ENCODE data around the gene LYST. TPM values are rescaled to one million over a fixed set of nuclear protein-coding genes. Genes with fewer than 3 reads are reported as not detected.

The LYST gene
- polyA plus RNA-seq, 1 donor (not counting 4 experiments of a cell fraction or from before 2014, with no cell fraction given), result 24.7 TPM

- TF ChIP-seq EZH2 (IDR thresholded peaks at IDR 0.05; ENCODE audit: low read length), result no peak
- TF ChIP-seq CTCF (optimal IDR thresholded peaks at IDR 0.05 in 1 of 3, IDR thresholded peaks at IDR 0.05 in 1 of 3, conservative IDR thresholded peaks at IDR 0.05 in 1 of 3; ENCODE audit: extremely low read depth in 1 of 3, insufficient read depth in 2 of 3, low read length in 3 of 3), result no peak
- Histone ChIP-seq H3K9me3 (ENCODE audit: control insufficient read depth, low read depth, low read length) (no peaks in the 10 kb centered on the region), H3K4me2 (ENCODE audit: control insufficient read depth, extremely low read depth, insufficient read depth, low read depth, low read length) (no peak overlapping the region), H3K27ac (ENCODE audit: control insufficient read depth, insufficient read depth, low read length) (no peak overlapping the region), H4K20me1 (ENCODE audit: control insufficient read depth, extremely low read depth, insufficient read depth, low read length) (no peaks in the 10 kb centered on the region), H3K79me2 (ENCODE audit: control insufficient read depth, insufficient read depth, low read length) (no peaks in the 10 kb centered on the region), H3K36me3 (ENCODE audit: control insufficient read depth in 2 of 2, extremely low read depth in 1 of 2, insufficient read depth in 2 of 2, low read length in 2 of 2) (no peaks in the 10 kb centered on the region), H3K9me1 (ENCODE audit: control insufficient read depth, extremely low read depth, insufficient read depth, low read length) (no peaks in the 10 kb centered on the region), H2AFZ (ENCODE audit: control insufficient read depth, low read length) (no peak overlapping the region), H3K4me1 (ENCODE audit: control insufficient read depth, extremely low read depth, insufficient read depth, low read length) (peaks cover 8% of the 10 kb centered on the region), H3K9ac (ENCODE audit: control insufficient read depth, extremely low read depth, insufficient read depth, low read length) (no peak overlapping the region), H3K27me3 (ENCODE audit: control insufficient read depth, extremely low read depth, insufficient read depth, low read length) (peaks cover 30% of the 10 kb centered on the region), H3K4me3 (ENCODE audit: control insufficient read depth in 2 of 3, extremely low read depth in 1 of 3, insufficient read depth in 2 of 3, low read depth in 1 of 3, low read length in 3 of 3) (no peak overlapping the region)
- no peak for DNase-seq (ENCODE audit: low read depth, low spot score)
- dilution Hi-C loops (cut with MboI; ENCODE audit: extremely low pct_ligation_motif_present, low sequenced_read_pairs), result no loop called here
- no peak for FAIRE-seq
These were observed 222.6 kb downstream of the LYST start for GRCh38 chr1:235643837-235644692.

- Histone ChIP-seq H3K36me3 (ENCODE audit: control insufficient read depth in 2 of 2, extremely low read depth in 1 of 2, insufficient read depth in 2 of 2, low read length in 2 of 2) (no peaks in the 10 kb centered on the region), H3K9ac (ENCODE audit: control insufficient read depth, extremely low read depth, insufficient read depth, low read length) (no peak overlapping the region), H3K4me1 (ENCODE audit: control insufficient read depth, extremely low read depth, insufficient read depth, low read length) (peaks cover 8% of the 10 kb centered on the region), H3K9me3 (ENCODE audit: control insufficient read depth, low read depth, low read length) (no peaks in the 10 kb centered on the region), H3K4me3 (ENCODE audit: control insufficient read depth in 2 of 3, extremely low read depth in 1 of 3, insufficient read depth in 2 of 3, low read depth in 1 of 3, low read length in 3 of 3) (no peak overlapping the region), H3K27me3 (ENCODE audit: control insufficient read depth, extremely low read depth, insufficient read depth, low read length) (peaks cover 19% of the 10 kb centered on the region), H2AFZ (ENCODE audit: control insufficient read depth, low read length) (no peak overlapping the region), H4K20me1 (ENCODE audit: control insufficient read depth, extremely low read depth, insufficient read depth, low read length) (no peaks in the 10 kb centered on the region), H3K79me2 (ENCODE audit: control insufficient read depth, insufficient read depth, low read length) (no peaks in the 10 kb centered on the region), H3K9me1 (ENCODE audit: control insufficient read depth, extremely low read depth, insufficient read depth, low read length) (no peaks in the 10 kb centered on the region), H3K4me2 (ENCODE audit: control insufficient read depth, extremely low read depth, insufficient read depth, low read depth, low read length) (no peak overlapping the region), H3K27ac (ENCODE audit: control insufficient read depth, insufficient read depth, low read length) (no peak overlapping the region)
- TF ChIP-seq CTCF (optimal IDR thresholded peaks at IDR 0.05 in 1 of 3, IDR thresholded peaks at IDR 0.05 in 1 of 3, conservative IDR thresholded peaks at IDR 0.05 in 1 of 3; ENCODE audit: extremely low read depth in 1 of 3, insufficient read depth in 2 of 3, low read length in 3 of 3) (no peak), EZH2 (IDR thresholded peaks at IDR 0.05; ENCODE audit: low read length) (no peak)
- dilution Hi-C loops (cut with MboI; ENCODE audit: extremely low pct_ligation_motif_present, low sequenced_read_pairs), result no loop called here
- DNase-seq (ENCODE audit: low read depth, low spot score) (no peak), FAIRE-seq (no peak)
These were observed 223.7 kb downstream of the LYST start for GRCh38 chr1:235642943-235643371.
